Motor neuron (in vitro differentiated cells): ENCODE measurements around the gene ZNF672. TPM values are rescaled to one million over a fixed set of nuclear protein-coding genes. Genes with fewer than 3 reads are reported as not detected.

ENCODE experiments used
- ATAC-seq, 8 experiments: fragments of 200-7000 bp; cut with Tn5 transposase; replicated peaks in 6 of 8; 2 replicates each; pipeline ENCODE4 v1.8.0; 2021; ENCODE audit warnings: mild to moderate bottlenecking in 8 of 8, moderate library complexity in 8 of 8
- H3K27ac ChIP-seq, 2 donors: fragments of 250-450 bp; sonication (Bioruptor Pico); 2 replicates each; pipeline ENCODE4 v1.9.0; 2021; ENCODE audit warnings: antibody characterized with exemption in 2 of 2, mild to moderate bottlenecking in 2 of 2, moderate library complexity in 1 of 2
- H3K4me1 ChIP-seq, 2 donors: fragments of 250-450 bp; sonication (Bioruptor Pico); replicated peaks in 1 of 2; 2 replicates each; pipeline ENCODE4 v1.6.1; 2021; ENCODE audit warnings: antibody characterized with exemption in 2 of 2, mild to moderate bottlenecking in 2 of 2, moderate library complexity in 1 of 2
- H3K4me3 ChIP-seq, 5 donors: fragments of 250-450 bp; sonication (Bioruptor Pico); 2 replicates each; pipeline ENCODE4 v1.9.0; 2021; ENCODE audit warnings: antibody characterized with exemption in 5 of 5, mild to moderate bottlenecking in 5 of 5, moderate library complexity in 4 of 5
- WGBS, 10 experiments: fragments of 450-650 bp; shearing (Covaris generic); methylation state at CpG; one replicate each; pipeline ENCODE4 v1.0.0; 2022; 5-methylcytosine and 5-hydroxymethylcytosine counted together
- in situ Hi-C, 9 experiments: fragments of 400-800 bp; cut with MboI; loops; one replicate each; pipeline ENCODE4 v1.15.0; 2021; ENCODE audit warnings: low sequenced_read_pairs in 9 of 9, low pct_unique_long_range_greater_than_20kb in 2 of 9; ENCODE audit not compliant: unreplicated experiment in 9 of 9
- total RNA-seq, 8 experiments: library from RNA; unstranded; fragments of 300-600 nt; gene quantifications; 2 replicates each; pipeline versions ENCODE4 v1.2.3 to v1.2.4, GENCODE V29; 2022

The ZNF672 gene
- total RNA-seq, 8 experiments from 2014 or later: 12.4 to 34.6 (median 22.7) TPM

DNA sequence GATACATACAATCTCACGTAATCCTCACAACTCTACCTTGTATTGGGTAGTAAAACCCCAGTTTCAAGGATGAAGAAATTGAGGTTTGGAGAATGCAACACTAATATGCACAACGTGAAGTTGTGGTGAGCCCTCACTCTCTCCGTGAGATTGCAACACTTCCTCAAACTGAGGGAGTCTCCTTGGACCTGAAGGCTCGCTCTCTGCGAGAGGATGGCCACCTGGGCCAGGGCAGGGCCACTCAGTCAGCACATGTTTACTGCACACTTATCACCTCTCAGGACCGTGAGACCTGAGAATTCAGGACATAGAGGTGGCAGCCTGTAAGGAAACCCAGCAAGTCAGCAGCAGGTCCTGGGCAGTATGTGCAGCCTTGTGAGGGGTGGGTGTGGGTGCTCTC is 21.0 kb upstream of the ZNF672 start:
- no peak overlapping the region for H3K27ac ChIP-seq
- in situ Hi-C loops: no loop called here
- ATAC-seq: no peak
- WGBS, 10 experiments: 80 to 100% (median 93%) methylated on average over 1 to 6 of the region's 6 CpGs; no CpG with 5 or more reads in 3 of the 10 experiments
- H3K4me1 ChIP-seq: no peaks in the 10 kb centered on the region
- H3K4me3 ChIP-seq: no peak overlapping the region

DNA sequence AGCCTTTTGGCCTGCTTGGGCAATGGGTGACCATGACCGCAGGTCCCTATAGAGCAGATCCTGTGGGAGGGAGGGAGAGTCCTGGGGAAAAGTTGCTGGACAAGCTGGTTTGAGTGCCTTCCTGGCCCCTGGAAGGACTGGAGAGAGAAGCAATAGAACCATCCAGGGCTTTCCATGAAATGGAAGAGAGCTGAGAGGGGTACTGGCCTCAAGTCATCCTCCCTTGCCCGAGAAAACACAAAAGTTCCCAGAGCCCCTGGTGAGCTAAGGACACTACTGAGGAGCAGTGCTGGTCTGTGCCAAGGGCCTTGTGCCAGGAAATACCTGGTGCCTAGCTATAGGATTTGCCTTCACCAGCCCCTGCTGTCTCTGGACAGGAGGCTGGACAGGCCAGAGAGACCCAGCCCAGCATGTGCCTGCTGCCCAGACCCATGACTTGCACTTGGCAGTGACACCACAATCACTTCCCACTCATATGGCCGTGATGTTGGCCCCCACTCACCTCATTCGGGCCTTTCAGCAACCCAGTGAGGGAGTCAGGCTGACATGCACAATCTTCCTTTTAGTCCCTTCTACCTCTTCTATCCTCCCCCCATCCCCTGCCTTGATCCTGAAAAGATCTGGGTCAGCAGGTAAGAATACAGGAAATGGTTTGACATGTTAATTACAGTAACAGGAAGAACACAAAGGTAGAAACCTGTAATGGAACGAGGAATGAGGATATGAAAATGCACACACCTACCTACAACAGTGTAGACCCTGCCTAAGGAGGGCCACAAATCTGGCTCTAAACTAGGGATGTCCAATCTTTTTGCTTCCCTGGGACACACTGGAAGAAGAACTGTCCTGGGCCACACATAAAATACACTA is 19.3 kb upstream of the ZNF672 start:
- 38 to 100% (median 92%) methylated on average over 1 to 5 of the region's 5 CpGs; no CpG with 5 or more reads in 1 of the 10 experiments for WGBS, 10 experiments
- H3K27ac ChIP-seq: no peak overlapping the region

GRCh38 chr1:248820041-248820585 is 17.9 kb upstream of the ZNF672 start:
- in situ Hi-C loops: no loop called here
- H3K27ac ChIP-seq: no peak overlapping the region
- H3K4me1 ChIP-seq: peaks cover 21 to 22% of the 10 kb centered on the region in 2 donors
- ATAC-seq: no peak
- no peak overlapping the region for H3K4me3 ChIP-seq
- WGBS, 10 experiments: 71 to 100% (median 88%) methylated on average over 1 to 6 of the region's 7 CpGs; no CpG with 5 or more reads in 2 of the 10 experiments

More for the DNA sequence above, 19.3 kb upstream of the ZNF672 start:
- no peak overlapping the region for H3K4me3 ChIP-seq
- ATAC-seq: no peak
- H3K4me1 ChIP-seq: peaks cover 7 to 9% of the 10 kb centered on the region in 2 donors
- in situ Hi-C loops: no loop called here

GRCh38 chr1:248821101-248821500 is 16.9 kb upstream of the ZNF672 start:
- ATAC-seq: no peak
- Histone ChIP-seq H3K27ac (no peak overlapping the region), H3K4me1 (peaks cover 21 to 22% of the 10 kb centered on the region in 2 donors), H3K4me3 (no peak overlapping the region)
- in situ Hi-C loops: no loop called here
- WGBS, 10 experiments: 80 to 100% (median 90%) methylated on average over 1 to 2 of the region's 3 CpGs; no CpG with 5 or more reads in 6 of the 10 experiments

DNA sequence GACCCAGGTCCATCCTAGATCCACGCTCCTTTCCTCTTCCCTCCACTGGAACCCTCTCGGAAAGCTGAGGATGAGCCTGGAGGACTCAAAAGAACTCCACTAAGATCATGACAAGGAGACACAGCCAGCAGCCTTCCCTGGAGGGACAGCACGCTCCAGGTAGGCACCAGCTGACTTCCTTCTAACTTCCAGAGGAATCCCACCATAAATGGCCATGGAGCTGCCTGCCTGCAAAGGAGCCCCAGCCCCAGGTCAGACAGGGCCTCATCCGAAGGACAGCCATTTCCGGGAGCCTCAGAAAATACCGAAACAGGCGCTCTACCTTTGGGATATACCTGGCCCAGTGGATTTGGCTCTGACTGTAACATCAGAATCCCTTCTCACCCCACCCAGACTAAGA is 16.4 kb upstream of the ZNF672 start:
- H3K27ac ChIP-seq: no peak overlapping the region

DNA sequence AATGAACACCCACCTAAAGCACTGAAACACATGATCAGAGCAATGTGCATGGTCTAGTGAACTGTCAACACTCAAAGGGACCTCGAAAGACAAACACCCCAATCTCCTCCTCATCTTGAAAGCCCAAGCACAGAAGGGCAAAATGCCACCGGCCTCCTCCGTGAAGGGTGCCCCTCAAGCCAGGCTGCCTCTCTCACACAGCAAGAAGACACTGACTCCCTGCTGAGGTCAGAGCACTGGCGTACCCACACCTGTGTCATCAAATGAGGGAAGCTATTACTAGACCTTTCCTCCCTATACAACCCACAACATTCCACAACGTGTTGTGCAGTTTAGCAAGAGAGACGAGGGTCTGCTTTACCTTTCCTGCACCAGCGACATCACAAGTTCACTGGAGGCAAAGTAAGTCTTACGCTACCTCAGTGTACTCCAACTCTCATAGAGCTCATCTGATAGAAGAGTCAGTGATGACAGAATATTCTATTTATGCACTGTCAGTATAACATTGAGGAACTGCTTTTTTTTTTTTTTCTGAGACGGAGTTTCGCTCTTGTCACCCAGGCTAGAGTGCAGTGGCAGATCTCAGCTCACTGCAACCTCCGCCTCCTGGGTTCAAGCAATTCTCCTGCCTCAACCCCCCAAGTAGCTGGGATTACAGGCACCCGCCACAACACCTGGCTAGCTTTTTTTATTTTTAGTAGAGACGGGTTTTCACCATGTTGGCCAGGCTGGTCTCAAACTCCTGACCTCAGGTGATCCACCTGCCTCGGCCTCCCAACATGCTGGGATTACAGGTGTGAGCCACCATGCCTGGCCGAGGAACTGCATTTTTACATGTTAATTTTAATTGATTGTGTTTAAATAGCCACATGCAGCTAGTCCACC is 15.6 kb upstream of the ZNF672 start:
- Histone ChIP-seq H3K4me3 (no peak overlapping the region), H3K4me1 (peaks cover 26 to 28% of the 10 kb centered on the region in 2 donors), H3K27ac (no peak overlapping the region)
- in situ Hi-C loops: no loop called here
- no peak for ATAC-seq
- 52 to 100% (median 90%) methylated on average over 1 to 14 of the region's 15 CpGs; no CpG with 5 or more reads in 1 of the 10 experiments for WGBS, 10 experiments

More for the DNA sequence above, 16.4 kb upstream of the ZNF672 start:
- in situ Hi-C loops: no loop called here
- WGBS, 10 experiments: 80 to 100% (median 95%) methylated on average over 1 to 7 of the region's 7 CpGs; no CpG with 5 or more reads in 5 of the 10 experiments
- H3K4me1 ChIP-seq: peaks cover 21 to 22% of the 10 kb centered on the region in 2 donors
- H3K4me3 ChIP-seq: no peak overlapping the region
- ATAC-seq: no peak

- no peak for ATAC-seq
- H3K4me3 ChIP-seq: no peak overlapping the region
- no peak overlapping the region for H3K27ac ChIP-seq
- H3K4me1 ChIP-seq: peaks cover 26 to 28% of the 10 kb centered on the region in 2 donors
- WGBS, 10 experiments: 0 to 100% (median 91%) methylated on average over 1 to 2 of the region's 2 CpGs; no CpG with 5 or more reads in 2 of the 10 experiments
- in situ Hi-C loops: no loop called here
These were observed 14.5 kb upstream of the ZNF672 start for GRCh38 chr1:248823517-248824001.

- 86 to 100% (median 100%) methylated on average over 1 of the region's 1 CpG; no CpG with 5 or more reads in 5 of the 10 experiments for WGBS, 10 experiments
- peak overlapping the region in 1 of 5 donors; percentile 78 for H3K4me3 ChIP-seq
- no peak overlapping the region for H3K27ac ChIP-seq
- in situ Hi-C loops: no loop called here
- no peak for ATAC-seq
- H3K4me1 ChIP-seq: peaks cover 26 to 28% of the 10 kb centered on the region in 2 donors
These were observed 13.7 kb upstream of the ZNF672 start for GRCh38 chr1:248824301-248824700.

DNA sequence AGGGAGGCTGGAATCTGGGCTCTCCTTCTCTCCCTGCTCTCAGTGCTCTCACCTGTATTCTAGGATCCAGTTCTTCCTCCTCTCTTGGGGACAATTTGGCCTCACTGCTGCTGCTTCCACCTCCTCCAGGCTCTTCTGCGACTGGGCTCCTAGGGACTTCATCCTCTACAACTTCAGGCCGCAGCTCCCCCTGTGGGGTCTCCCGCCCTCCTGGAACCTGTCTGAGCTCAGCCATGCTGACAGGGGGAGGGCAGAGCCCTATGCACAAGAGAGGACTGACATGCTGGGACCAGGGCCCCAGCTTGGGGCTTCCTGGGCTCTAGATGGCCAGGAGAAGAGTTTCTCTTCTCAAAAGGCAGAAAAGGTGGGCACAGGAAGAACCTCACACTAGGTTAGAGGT is 13.3 kb upstream of the ZNF672 start:
- H3K4me1 ChIP-seq: peaks cover 26 to 28% of the 10 kb centered on the region in 2 donors
- in situ Hi-C loops: no loop called here
- whole genome bisulfite sequencing, 10 experiments: 67 to 92% (median 80%) methylated on average over 1 to 3 of the region's 3 CpGs; no CpG with 5 or more reads in 5 of the 10 experiments
- ATAC-seq: no peak
- no peak overlapping the region for H3K27ac ChIP-seq
- H3K4me3 ChIP-seq: peak overlapping the region; percentile 76 to 95 (median 79)

DNA sequence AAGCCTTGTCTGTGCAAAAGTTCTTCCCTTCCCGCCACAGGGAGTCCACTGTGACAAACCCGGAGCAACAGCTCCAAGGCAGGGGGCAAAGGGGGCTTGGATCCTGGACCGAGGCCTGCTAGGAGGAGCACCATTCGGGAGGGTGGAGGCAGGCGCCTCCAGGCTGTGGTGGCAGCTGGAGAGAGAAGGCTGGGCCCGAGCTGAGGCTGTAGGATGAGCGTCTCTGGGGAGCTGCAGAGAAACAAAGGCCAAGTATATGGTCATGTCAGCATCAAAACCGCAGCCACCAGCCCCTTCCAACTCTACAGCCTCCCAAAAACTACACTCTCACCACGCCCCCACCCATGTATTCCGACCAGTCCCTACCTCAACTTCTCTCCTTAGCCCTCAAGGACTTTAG is 12.9 kb upstream of the ZNF672 start:
- ATAC-seq: peak in 2 of 8 experiments; percentile 2
- WGBS, 10 experiments: 10 to 50% (median 22%) methylated on average over 1 to 8 of the region's 10 CpGs; no CpG with 5 or more reads in 3 of the 10 experiments
- peak overlapping the region; percentile 97 to 99 for H3K27ac ChIP-seq
- peaks cover 26 to 28% of the 10 kb centered on the region in 2 donors for H3K4me1 ChIP-seq
- H3K4me3 ChIP-seq: peak overlapping the region; percentile 76 to 95 (median 79)
- in situ Hi-C loops: no loop called here

GRCh38 chr1:248825573-248825908 is 12.5 kb upstream of the ZNF672 start:
- WGBS, 10 experiments: 0 to 3% (median 0%) methylated on average over 1 to 7 of the region's 18 CpGs; no CpG with 5 or more reads in 7 of the 10 experiments
- in situ Hi-C loops: no loop called here
- ATAC-seq: peak; percentile 13 to 34 (median 26)
- Histone ChIP-seq H3K4me1 (peaks cover 26 to 28% of the 10 kb centered on the region in 2 donors), H3K4me3 (peak overlapping the region; percentile 76 to 95 (median 79)), H3K27ac (peak overlapping the region; percentile 97 to 99)

- peaks cover 26 to 28% of the 10 kb centered on the region in 2 donors for H3K4me1 ChIP-seq
- in situ Hi-C loops: no loop called here
- peak within 1 kb of the TSS; percentile 97 to 99 for H3K27ac ChIP-seq
- 0 to 3% (median 0%) methylated on average over 1 to 51 of the region's 56 CpGs; no CpG with 5 or more reads in 1 of the 10 experiments for WGBS, 10 experiments
- H3K4me3 ChIP-seq: peak within 1 kb of the TSS; percentile 76 to 95 (median 79)
- ATAC-seq: peak; percentile 86 to 96 (median 94)
These were observed 11.9 kb upstream of the ZNF672 start, which contains the start of gene SH3BP5L for GRCh38 chr1:248825909-248826760. Gene SH3BP5L (minus strand): TSS chr1:248825915. CDS start chr1:248824935, 980 bp downstream.
